Activated CD8-positive, alpha-beta memory T cell treated with anti-CD3 and anti-CD28 coated beads for 24 hours (primary cell): Measurements from ENCODE around the gene ZBED4.
"Not testable (repeated sequence)": the region's sequence is repeated elsewhere in the genome, so short reads cannot be mapped to it uniquely, and the experiment has no call there.

Experiments
- DNase-seq: peaks from one replicate; pipeline ENCODE4 v3.0.0-alpha.2; 2020

Gene ZBED4, protein sequence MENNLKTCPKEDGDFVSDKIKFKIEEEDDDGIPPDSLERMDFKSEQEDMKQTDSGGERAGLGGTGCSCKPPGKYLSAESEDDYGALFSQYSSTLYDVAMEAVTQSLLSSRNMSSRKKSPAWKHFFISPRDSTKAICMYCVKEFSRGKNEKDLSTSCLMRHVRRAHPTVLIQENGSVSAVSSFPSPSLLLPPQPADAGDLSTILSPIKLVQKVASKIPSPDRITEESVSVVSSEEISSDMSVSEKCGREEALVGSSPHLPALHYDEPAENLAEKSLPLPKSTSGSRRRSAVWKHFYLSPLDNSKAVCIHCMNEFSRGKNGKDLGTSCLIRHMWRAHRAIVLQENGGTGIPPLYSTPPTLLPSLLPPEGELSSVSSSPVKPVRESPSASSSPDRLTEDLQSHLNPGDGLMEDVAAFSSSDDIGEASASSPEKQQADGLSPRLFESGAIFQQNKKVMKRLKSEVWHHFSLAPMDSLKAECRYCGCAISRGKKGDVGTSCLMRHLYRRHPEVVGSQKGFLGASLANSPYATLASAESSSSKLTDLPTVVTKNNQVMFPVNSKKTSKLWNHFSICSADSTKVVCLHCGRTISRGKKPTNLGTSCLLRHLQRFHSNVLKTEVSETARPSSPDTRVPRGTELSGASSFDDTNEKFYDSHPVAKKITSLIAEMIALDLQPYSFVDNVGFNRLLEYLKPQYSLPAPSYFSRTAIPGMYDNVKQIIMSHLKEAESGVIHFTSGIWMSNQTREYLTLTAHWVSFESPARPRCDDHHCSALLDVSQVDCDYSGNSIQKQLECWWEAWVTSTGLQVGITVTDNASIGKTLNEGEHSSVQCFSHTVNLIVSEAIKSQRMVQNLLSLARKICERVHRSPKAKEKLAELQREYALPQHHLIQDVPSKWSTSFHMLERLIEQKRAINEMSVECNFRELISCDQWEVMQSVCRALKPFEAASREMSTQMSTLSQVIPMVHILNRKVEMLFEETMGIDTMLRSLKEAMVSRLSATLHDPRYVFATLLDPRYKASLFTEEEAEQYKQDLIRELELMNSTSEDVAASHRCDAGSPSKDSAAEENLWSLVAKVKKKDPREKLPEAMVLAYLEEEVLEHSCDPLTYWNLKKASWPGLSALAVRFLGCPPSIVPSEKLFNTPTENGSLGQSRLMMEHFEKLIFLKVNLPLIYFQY

DNA sequence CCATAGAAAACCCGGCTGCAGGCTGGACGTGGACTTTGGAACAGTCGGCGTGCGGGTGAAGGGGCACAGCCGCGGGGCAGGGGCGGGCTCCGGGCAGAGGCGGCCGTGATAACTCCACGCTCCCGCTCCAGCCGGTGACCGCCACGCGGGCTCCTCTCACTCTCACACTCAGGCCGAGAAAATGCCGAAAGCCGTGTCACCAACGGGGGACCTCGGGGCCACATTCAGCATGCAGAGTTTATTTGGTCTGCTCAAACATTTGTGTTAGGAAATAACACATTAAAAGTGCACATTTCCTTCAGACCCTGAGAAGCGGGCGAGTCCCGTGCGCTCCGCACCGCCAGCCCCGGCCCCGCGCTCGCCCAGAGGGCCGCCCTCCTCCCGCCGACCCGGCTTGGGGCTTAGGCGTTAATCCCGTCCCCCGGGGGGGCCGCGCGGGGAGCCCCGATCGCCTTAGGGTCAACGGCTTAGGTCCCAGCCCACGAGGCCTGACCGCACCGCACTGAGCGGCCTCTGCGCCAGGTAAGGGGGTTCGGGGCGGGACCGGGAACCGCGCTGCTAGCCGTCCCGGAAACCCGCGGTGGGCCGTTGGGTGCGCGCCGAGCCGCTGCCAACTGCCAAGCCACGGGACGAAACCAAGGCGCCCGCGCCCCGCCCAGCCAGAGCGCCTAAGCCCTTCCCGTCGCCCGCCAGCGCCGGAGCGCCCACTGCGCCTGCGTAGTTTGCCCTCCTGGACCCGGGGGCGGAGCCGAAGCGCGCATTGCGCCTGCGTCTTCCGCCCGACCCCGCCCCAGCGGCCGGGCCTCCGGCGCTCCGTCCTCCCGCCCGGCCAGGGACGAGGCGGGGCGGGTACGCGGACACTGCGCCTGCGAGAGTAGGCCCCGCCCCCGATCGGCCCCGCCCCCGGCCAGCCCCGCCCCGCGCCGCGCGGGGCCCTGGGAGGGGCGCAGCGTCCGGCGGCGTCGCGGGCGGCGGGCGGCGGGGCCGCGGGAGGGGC lies at the start of gene ZBED4:
Gene ZBED4, plus strand, starts transcription at position 947 of the 997 bp plus-strand sequence. CDS start 29,819 bp downstream, outside the sequence.
- DNase-seq: peak; percentile 99

DNA sequence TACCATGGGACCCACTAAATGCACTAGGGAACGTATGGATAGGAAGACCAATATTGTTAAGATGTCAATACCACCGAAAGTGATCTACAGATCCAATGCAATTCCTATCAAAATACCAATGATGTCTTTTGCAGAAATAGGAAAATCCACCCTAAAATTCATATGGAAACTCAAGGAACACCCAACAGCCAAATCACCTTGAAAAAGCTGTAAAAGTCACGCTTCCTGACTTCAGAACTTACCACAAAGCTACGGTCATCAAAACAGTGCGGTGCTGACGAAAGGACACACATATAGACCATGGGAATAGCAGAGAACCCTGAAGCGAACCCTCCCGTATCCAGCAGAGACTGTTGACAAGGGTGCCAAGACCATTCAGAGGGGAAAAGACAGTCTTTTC lies 46.5 kb upstream of the ZBED4 start:
- DNase-seq: no peak

DNA sequence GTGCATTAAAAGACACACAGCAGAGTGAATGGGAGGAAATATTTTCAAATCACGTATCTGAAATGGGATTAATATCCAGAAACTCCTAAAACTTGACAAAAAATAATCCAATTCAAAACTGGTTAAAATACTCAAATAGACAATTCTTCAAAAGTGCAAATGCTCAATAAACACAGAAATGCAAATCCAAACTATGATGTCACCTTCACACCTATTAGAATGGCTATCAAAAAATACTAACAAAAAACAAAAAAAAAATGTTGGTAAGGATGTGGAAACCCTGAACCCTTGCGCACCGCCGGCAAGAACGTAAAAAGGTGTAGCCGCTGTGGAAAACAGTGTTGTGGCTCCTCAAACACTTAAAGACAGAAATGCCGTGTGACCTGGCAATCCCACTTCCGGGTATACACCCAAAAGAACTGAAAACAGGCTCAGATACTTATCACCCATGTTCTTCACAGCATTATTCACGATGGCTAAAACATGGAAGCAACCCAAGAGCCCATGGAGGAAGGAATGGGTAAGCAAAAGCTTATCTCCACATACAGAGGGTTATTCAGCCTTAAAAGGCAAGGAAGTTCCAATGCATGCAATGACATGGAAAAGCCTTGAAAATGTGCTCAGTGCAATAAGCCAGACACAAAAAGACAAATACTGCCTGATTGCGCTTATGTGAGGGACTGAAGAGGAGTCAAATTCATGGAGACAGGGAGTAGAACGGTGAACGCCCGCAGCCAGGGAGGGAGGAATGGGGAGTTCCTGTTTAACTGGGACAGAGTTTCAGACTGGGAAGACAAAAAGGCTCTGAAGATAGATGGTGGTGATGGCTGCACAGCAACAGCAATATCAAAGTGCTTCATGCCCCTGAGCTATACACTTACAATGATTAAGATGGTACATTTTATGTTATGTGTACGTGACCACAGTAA lies 45.6 kb upstream of the ZBED4 start:
- no peak for DNase-seq

DNA sequence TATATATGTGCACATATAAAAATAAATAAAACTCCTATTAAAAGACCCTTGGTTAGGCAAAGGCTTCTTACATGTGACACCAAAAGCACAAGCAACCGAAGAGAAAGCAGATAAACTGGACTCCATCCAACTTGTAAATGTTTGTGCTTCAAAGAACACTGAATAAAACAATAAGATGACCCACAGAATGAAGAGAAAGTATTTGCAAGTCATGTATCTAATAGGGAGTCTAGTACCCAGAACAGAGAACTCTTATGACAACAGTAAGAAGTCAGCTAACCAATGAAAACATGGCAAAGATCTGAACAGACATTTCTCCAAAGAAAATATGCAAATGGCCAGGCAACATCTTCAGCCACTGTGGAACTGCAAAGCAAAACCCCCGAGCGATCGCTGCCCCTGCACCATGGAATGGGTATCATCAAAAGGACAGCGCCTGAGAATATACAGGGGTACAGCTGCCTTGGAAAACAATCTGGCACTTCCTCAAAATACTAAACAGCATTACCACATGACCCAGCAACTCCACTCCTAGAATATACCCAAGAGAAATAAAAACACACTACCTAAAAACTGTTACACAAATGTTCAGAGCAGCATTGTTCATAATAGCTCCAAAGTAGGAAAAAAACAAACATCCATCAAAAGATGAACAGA lies 43.2 kb upstream of the ZBED4 start:
- no peak for DNase-seq

DNA sequence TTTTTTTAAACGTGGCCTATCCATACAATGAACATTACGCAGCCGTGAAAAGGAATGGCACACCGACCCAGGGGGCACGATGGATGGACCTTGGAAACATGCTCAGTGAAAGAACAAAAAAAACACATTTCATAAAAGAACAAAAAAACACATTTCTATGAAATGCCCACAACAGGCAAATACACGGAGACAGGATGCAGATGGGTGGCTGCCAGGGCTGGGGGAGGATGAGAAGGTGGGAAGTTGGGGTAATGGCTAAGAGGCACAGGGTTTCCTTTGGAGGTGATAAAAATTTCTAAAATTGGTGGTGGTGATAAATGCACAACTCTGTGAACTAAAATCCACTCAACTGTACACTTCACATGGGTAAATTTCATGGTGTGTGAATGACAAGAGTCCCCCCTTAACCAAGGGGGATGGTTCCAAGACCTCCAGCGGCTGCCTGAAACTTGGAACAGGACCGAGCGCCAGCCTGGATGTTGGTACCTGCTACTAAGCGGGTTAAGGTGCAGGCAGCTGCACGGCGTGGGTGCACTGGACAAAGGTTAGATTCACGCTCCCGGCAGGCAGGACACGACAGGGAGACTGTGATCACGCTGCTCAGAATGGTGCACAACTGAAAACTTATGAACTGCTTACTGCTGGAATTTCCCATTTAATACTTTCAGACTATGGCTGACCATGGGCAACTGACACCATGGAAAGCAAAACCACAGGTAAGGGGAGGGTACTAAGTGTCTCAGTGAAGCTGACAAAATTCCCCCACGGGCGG lies 42.4 kb upstream of the ZBED4 start:
- DNase-seq: no peak

DNA sequence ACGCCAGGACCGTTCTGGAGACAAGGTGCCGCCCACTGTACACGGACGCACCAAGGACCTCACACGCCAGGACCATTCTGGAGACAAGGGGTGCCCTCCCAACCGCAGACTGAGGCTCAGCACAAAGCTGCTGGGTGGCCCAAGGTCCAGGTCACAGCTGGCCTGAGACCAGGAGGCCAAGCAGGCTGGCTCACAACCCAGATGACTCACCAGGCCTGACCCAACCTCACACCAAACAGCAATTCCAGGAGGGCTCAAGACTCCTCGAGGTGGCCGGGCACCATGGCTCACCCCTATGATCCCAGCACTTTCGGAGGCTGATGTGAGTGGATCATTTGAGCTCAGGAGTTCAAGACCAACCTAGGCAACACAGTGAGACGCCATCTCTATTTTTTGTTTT lies 40.8 kb upstream of the ZBED4 start:
- no peak for DNase-seq

DNA sequence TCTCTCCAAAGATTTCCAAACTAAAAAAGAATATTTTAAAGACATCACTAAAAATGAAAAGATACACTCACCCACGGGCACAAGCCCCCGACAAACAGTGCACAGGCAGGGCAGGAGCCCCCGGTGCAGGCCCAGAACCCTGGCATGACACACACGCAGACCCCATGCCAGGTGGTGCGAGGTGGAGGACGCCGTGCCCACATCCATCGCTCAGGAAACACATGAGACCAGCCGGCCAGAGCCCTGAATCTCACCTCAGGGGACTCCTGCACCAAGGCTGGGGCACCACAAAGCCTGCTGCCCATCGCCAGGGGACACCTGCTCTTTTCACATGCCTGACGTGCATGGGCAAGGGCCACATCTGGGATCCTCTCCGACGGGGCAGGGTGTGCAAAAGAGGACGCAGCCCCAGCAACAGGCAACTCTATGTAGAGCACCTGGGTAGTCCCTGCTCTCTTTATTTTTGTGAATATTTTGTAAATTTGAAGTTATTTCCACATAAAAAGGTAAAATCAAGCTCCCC lies 39.4 kb upstream of the ZBED4 start:
- DNase-seq: no peak

DNA sequence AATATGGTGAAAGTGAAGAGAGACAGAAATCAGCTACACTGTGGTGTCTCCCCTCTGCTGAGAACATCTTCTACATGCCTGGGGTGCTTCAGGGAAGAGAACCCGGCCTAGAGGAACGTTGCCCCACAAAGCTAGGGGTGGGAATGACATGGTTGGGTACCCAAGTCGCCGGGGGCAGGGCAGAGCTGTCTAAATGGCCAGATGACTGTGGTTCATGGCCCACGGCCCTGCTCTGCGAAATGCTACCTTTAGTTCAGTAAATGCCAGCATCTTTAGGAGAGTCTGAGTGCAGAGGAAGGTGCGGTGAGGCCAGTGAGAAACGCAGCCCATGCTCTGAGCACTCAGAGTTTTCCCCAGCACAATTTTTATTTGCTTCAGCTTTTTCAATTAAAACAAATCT lies 38.8 kb upstream of the ZBED4 start:
- no peak for DNase-seq

DNA sequence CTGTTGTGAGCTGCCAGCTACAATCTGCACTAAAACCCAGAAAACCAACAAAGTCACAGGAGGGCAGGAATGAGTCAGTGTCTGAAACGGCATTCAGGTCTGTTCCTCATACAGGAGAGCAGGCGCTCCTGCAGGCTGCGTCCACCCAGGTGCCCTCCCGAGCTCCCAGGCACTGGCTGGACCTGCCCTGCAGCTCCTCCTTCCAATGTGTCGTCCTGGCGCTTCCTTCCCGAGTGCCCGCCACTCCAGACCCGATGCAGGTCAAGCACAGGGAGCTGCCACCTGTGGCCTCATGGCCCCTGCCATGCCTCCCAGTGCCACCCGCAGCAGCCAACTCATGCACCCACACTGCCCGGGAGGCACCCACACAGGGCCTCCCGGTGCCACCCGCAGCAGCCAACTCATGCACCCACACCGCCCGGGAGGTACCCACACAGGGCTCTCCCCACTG lies 38.0 kb upstream of the ZBED4 start:
- no peak for DNase-seq

DNA sequence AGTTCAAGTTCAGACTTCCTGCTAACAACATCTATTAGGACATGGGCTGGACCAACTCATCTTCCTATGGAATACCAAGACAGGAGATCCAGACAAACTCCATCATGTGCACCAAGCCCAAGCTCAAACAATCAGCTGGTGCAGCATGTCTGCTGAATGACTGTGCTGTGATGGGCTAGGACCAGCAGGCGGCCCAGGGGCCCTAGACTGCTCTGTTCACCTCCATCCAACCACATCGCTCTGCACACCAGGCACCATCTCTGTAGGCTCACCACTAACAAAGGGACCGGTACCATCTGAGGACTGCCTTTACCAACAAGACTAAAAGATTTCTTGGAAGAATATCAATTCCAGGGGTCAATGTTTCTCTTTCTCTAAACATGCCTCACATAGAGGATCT lies 36.3 kb upstream of the ZBED4 start:
- no peak for DNase-seq

DNA sequence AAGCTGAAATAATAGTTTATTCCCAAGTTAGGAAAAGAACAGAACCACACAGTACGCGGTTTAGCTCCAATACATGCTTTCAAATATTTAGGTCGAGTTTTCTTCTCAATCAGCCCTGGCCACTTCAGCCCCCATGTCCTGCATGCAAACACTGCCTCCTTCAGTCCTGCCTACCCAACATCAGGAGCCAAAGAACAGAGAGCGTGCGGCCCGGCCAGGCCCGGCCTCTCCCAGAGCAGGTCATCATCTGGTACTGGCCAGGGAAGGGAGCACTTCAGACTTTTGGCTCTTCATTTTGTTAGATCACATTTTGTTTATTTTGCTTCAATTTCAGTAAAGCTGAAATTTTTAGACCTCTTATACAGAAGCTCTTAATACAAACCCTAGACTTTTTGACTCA lies 32.7 kb upstream of the ZBED4 start:
- no peak for DNase-seq

DNA sequence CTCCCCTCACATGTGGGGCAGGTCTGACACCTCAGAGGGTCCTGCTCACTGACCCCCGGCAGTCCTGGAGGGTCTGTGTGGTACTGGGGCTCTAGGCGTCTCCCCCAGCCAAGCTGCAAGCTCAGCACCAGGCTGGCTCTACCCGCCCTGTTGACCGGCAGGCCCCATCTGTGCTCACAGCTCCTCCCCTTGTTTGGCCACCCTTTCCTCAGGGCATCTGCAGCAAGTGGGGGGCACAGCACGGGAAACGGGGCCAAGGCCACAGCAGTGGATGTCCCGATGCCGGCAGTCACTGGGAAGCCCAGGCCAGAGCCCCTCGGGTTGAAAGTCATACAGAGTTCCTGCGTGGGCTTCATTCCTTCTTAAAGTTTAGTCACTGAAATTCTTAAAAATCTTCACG lies 31.9 kb upstream of the ZBED4 start:
- not testable (repeated sequence) for DNase-seq

DNA sequence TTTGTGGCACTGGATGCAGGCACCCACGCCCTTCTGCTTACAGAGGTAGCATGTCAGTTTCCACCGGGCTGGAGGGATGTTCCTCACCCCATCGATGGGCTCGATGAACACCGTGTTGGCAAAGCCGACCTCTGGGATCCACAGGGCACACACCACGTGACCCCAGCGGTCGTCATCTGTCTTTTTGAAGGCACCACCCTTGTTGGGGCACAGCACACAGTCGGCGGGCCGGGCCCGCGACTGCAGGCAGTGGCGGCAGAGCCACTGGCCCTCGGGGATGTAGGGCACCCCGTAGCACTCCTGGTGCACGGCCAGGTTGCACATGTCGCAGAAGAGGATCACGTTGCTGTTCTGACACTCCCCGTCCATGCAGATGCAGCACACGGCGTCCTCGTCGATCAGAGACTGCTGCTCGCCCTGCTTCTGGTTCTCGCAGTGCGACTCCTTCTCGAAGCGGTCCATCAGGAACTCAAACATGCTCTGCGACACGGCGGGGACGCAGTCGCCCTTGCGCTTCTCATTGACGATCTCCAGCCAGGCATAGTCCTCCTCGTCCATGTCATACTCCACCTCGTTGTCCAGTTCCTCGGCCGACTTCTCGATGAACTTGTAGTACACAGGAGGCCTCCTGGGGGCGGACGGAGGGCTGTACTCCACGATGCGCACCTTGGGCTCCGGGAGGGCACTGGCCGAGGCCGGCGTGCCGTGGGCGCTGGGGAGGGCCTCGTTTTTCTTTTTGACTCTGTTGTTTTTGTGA lies 30.2 kb upstream of the ZBED4 start:
- DNase-seq: no peak

DNA sequence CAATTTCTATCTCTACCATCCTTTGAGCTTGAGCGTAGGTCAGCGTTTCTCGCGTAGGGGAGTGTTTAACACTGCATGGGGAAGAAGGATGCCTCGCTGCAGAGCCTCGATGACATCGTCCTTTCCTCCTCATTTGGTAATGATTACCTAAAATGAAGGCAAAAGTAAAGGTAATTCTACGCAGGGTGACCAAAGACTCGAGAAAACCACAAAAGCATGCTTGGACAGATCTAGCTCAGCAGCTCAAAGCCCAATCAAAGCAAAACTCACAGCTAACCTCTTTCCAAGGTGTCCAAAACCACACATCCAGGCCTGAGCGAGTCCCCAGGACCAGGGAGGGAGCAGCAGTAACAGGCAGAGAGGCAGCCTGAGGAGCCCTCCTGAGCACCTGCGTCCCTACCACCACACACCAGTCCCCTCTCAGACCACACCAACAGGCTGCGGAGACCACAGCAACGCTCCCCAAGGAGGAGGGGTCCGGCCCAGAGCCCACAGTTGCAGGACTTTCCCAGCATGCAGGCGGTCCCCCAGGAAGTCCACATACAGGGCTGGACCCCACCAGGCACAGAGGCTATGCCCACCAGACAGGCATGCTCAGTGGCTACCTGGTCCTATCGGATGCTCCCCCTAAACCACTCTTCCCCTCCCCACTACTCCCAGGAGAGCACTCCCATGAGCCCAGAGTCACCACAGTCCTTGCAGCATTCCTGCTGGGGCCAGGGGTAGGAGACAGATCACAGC lies 29.3 kb upstream of the ZBED4 start:
- no peak for DNase-seq

DNA sequence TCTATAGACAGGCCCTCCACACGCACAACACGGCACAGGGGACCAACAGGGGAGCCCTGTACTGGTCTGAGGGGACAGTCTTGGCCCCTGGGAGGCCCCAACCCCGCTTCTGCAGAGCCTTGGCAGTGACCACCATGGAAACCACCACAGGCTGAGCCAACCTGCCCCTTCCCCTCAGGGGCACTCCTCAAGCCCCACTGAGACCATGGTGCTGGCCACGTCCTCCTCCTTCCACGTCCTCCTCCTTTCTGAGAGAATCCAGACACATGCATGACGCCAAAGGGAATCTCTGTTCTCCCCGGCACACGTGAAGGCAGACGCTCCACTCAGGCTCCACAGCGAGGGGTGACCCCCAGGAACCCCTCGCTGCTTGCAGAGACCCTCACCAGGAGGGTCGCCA lies 28.7 kb upstream of the ZBED4 start:
- no peak for DNase-seq

DNA sequence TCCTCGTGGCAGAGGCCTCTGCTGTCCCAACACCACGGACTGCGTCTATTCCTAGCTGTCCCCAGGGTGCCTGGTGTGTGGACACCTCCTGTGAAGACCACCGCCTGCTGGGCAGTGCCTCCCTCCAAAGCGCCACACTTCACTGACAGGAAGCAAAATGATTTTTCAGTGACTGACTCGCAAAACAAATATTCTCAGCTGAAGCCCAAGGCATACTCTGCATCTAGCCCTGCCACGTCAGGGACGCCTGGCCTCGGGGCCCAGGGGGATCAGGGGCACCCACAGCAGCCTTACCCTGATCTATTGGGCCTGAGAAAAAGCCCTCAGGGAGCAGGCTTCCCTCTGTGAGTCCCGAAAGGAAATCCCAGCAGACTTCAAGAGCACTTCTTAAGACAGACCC lies 28.2 kb upstream of the ZBED4 start:
- no peak for DNase-seq

DNA sequence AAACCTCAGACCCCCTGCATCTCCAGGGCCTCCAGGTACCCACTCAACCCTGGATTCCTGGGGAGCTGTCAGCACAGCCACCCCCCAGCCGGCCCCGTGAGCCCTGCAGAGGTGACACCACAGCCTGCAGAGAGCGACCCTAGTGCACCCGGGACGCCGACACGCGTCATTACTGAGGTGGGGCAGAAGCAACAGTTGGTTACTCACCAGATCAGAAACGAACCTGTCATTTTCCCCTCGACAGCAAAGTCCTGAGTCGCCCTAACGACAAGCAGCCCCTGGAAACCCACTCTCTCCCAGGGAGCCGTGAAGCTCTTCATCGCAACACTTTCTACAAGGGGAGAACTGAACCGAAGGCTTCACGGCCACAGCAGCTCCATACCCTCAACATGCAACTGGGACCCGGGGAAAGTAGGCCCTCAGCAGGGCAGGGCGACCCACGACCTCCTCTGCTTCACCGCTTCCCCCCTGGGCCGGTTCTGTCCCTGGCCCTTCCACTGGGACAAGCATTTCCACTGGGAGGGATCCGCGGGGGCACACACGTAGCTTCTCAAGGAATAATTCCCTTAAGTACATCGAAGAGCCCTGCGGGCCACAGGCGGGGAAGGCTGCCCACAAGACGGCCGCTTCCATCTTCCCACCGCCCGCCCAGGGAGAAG lies 27.6 kb upstream of the ZBED4 start:
- DNase-seq: peak; percentile 82
